Sigmoid colon (tissue), 4 donors: ENCODE data around the gene BATF3.

Source experiments
- EP300 ChIP-seq, 4 donors: sonication (generic); formaldehyde crosslinking; IDR thresholded peaks; one replicate each; pipeline ENCODE4 v1.6.1; 2017; ENCODE audit warnings: antibody characterized with exemption in 4 of 4
- POLR2A ChIP-seq, 2 donors: fragments of 450-650 bp; IDR thresholded peaks; one replicate each; pipeline ENCODE4 v1.6.1; 2016; ENCODE audit warnings: antibody characterized with exemption in 2 of 2, mild to moderate bottlenecking in 2 of 2, moderate library complexity in 2 of 2
- POLR2AphosphoS5 ChIP-seq, 4 donors: sonication (generic); formaldehyde crosslinking; IDR thresholded peaks; one replicate each; pipeline ENCODE4 v1.6.1; 2017; ENCODE audit warnings: antibody characterized with exemption in 4 of 4
- TF ChIP-seq, protein P1 (sequence below), 4 experiments: fragments of 450-650 bp in 3 of 4; fragments of 200-600 bp in 1 of 4; IDR thresholded peaks; one replicate each; pipeline ENCODE4 v1.5.1; 2016 to 2019; ENCODE audit warnings: antibody characterized with exemption in 4 of 4, mild to moderate bottlenecking in 3 of 4, moderate library complexity in 2 of 4

DNA sequence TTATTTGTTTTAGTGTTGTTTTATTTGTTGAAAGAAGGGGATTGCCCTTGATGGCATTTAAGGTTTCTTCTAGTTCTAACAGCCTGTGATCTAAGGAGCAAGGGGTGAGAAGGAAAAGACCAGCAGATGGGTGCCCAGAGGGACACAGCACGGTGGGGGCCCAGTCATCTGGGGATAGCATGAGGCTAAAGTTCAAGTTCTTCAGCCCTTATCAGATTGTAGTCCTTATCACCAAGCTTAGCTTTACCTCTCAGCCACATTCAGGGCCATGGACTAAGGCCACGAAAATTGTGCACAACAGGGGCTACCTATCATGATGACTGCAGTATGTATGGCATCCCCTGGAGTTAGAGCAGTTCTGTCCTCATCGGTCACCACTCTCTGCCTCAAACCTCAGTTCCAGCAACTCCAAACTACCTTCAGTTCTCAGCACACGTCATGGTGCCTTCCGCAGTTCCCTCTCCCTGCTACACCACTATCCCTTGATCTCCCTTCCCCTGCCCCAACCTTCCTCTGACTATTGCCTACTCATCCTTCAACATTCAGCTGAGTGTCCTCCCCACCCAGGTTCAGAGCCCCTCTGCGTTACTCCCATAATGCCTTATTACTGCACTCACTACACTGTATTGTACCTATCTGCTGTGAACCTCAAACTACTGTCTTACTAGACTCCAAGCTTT, 54.6 kb downstream of the BATF3 start:
- TF ChIP-seq, protein P1, sequence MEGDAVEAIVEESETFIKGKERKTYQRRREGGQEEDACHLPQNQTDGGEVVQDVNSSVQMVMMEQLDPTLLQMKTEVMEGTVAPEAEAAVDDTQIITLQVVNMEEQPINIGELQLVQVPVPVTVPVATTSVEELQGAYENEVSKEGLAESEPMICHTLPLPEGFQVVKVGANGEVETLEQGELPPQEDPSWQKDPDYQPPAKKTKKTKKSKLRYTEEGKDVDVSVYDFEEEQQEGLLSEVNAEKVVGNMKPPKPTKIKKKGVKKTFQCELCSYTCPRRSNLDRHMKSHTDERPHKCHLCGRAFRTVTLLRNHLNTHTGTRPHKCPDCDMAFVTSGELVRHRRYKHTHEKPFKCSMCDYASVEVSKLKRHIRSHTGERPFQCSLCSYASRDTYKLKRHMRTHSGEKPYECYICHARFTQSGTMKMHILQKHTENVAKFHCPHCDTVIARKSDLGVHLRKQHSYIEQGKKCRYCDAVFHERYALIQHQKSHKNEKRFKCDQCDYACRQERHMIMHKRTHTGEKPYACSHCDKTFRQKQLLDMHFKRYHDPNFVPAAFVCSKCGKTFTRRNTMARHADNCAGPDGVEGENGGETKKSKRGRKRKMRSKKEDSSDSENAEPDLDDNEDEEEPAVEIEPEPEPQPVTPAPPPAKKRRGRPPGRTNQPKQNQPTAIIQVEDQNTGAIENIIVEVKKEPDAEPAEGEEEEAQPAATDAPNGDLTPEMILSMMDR (IDR thresholded peaks at IDR 0.05) = no peak
- TF ChIP-seq EP300 (IDR thresholded peaks at IDR 0.05) = no peak
- no peak for TF ChIP-seq POLR2A (IDR thresholded peaks at IDR 0.05)
- TF ChIP-seq POLR2AphosphoS5 (IDR thresholded peaks at IDR 0.05) = no peak
